ENCODE results near the gene RAI1. TPM values are rescaled to one million over a fixed set of nuclear protein-coding genes. Genes with fewer than 3 reads are reported as not detected.

Gene RAI1
- total and polyA plus RNA-seq, 2 of the 8 experiments (the other 6 are each of a cell fraction or from before 2014, with no cell fraction given), result 0.39 to 1.2 TPM

- Histone ChIP-seq H3K79me2 (ENCODE audit: control insufficient read depth in 1 of 2, insufficient read depth in 2 of 2, low read length in 2 of 2) (peaks cover 4 to 28% of the 10 kb centered on the region in 2 experiments; a peak in 3 of 4 replicates), H2AK5ac (ENCODE audit: low read depth, low read length) (no peak overlapping the region), H4K8ac (ENCODE audit: extremely low read depth, insufficient read depth, low read length) (no peak overlapping the region), H3K9ac (replicated peaks in 1 of 4; ENCODE audit: extremely low read depth in 1 of 4, low read depth in 3 of 4, low read length in 3 of 4) (no peak overlapping the region), H3K4me2 (ENCODE audit: insufficient read depth in 1 of 2, low read depth in 2 of 2, low read length in 2 of 2) (no peak overlapping the region), H2AFZ (ENCODE audit: low read length) (no peak overlapping the region), H3K14ac (ENCODE audit: insufficient read length) (no peak overlapping the region), H3K18ac (ENCODE audit: extremely low read depth, low read length) (peak overlapping the region; percentile 25), H2BK20ac (ENCODE audit: low read length) (no peak overlapping the region), H4K91ac (replicated peaks; ENCODE audit: insufficient read length, low read length) (no peak overlapping the region), H3K9me3 (ENCODE audit: insufficient read depth in 2 of 2, low read depth in 1 of 2, low read length in 1 of 2) (no peaks in the 10 kb centered on the region), H3K4me3 (ENCODE audit: extremely low read depth in 1 of 4, insufficient read depth in 2 of 4, low read depth in 3 of 4, low read length in 4 of 4) (no peak overlapping the region), H3K27me3 (replicated peaks in 1 of 4; ENCODE audit: control insufficient read depth in 3 of 4, extremely low read depth in 1 of 4, insufficient read depth in 3 of 4, low read length in 3 of 4) (no peaks in the 10 kb centered on the region; a peak in 1 of 7 replicates), H2BK12ac (ENCODE audit: low read depth, low read length) (no peak overlapping the region), H3K4ac (replicated peaks; ENCODE audit: insufficient read length, low read depth, low read length) (no peak overlapping the region), H3K27ac (ENCODE audit: low read depth, low read length) (no peak overlapping the region), H3K56ac (replicated peaks; ENCODE audit: insufficient read length, low read depth, low read length) (no peak overlapping the region), H3K36me3 (ENCODE audit: control insufficient read depth in 2 of 4, insufficient read depth in 4 of 4, low read length in 3 of 4) (peaks cover 23 to 60% (median 41%) of the 10 kb centered on the region in 4 experiments; a peak in 7 of 8 replicates), H4K20me1 (replicated peaks in 1 of 2; ENCODE audit: control insufficient read depth in 1 of 2, insufficient read depth in 2 of 2, low read length in 2 of 2) (peaks cover 34 to 50% of the 10 kb centered on the region in 2 experiments), H3K4me1 (replicated peaks in 1 of 4; ENCODE audit: control insufficient read depth in 3 of 4, insufficient read depth in 4 of 4, low read length in 3 of 4) (peaks cover 0 to 19% (median 11%) of the 10 kb centered on the region in 4 experiments; a peak in 6 of 7 replicates), H3K23me2 (ENCODE audit: low read depth, low read length) (no peaks in the 10 kb centered on the region; the same call in 1 of the 2 replicates), H2BK15ac (ENCODE audit: low read length) (peak overlapping the region; percentile 19; the same call in 1 of the 2 replicates), H2BK5ac (ENCODE audit: low read depth, low read length) (peak overlapping the region; percentile 49; the same call in 1 of the 2 replicates), H3K23ac (ENCODE audit: insufficient read length) (no peak overlapping the region), H4K5ac (ENCODE audit: insufficient read length, low read depth, low read length) (no peak overlapping the region), H2BK120ac (replicated peaks; ENCODE audit: low read depth, low read length) (no peak overlapping the region), H3K79me1 (ENCODE audit: low read depth, low read length) (peaks cover 31% of the 10 kb centered on the region)
- FAIRE-seq (no peak), DNase-seq (ENCODE audit: low read depth in 1 of 2, low spot score in 2 of 2) (no peak)
- ChIA-PET CTCF (ENCODE audit: partially characterized antibody) (interaction anchor here (1.0 to 18.1 kb wide), 7 partner anchors 13 to 148 kb away, joined by 3 to 375 read pairs (median 3); partner anchors contain the start of gene SREBF1), POLR2A (ENCODE audit: partially characterized antibody) (interaction anchor here (0.9 to 24.7 kb wide), 5 partner anchors 9 to 37 kb away, joined by 3 to 532 read pairs (median 5); partner anchors contain the start of gene SREBF1)
- WGBS, 2 experiments (ENCODE audit: extremely low coverage in 1 of 2, insufficient coverage in 1 of 2, insufficient read length in 1 of 2, insufficient replicate concordance in 2 of 2, low coverage in 1 of 2, low lambda C conversion rate in 2 of 2, missing lambda C conversion rate in 1 of 2), result 86% methylated on average over 8 of the region's 10 CpGs; no CpG with 5 or more reads in 1 of the 2 experiments
These were observed 136.8 kb downstream of the RAI1 start for GRCh38 chr17:17818088-17818526.

All from H1 (cell line).